K562 (cell line): ENCODE results near the gene ACSF2. TPM values are rescaled to one million over a fixed set of nuclear protein-coding genes. Genes with fewer than 3 reads are reported as not detected.

Experiments
- ATAC-seq: fragments of 200-7000 bp; cut with Tn5 transposase; 3 replicates; pipeline ENCODE4 v1.9.1; 2020; ENCODE audit warnings: moderate library complexity
- BruUV-seq: library from RNA; stranded (reverse); fragments of 400-500 nt; replicated peaks from 2 replicates; lab custom pipeline; 2021; lab: Mats Ljungman, UMichigan
- CTCF ChIA-PET: fragments of 300-600 bp; formaldehyde crosslinking; extraction: SDS; loops from one replicate; lab custom pipeline; 2021; ENCODE audit warnings: low intra/inter-chr PET ratio; lab: Yijun Ruan, JAX
- POLR2A ChIA-PET: fragments of 300-600, 350-650 bp; sonication (Branson Sonifier 250); formaldehyde crosslinking; extraction: SDS; loops from one replicate; lab custom pipeline; 2021; ENCODE audit warnings: antibody characterized with exemption, inconsistent platforms; lab: Yijun Ruan, JAX
- DNase-seq, 4 experiments: peaks; one replicate each; pipeline versions ENCODE4 v3.0.0 to v3.0.0-alpha.2; 2011 to 2018; ENCODE audit warnings: low spot score in 3 of 4, mixed read lengths in 3 of 4; ENCODE audit errors: extremely low read depth in 1 of 4
- FAIRE-seq: peaks from 2 replicates; lab custom pipeline; 2011; peaks lifted over from hg19 to GRCh38; lab: Jason Lieb, UNC
- H2AFZ ChIP-seq: 2 replicates; pipeline ENCODE4 v1.6.0; 2011; ENCODE audit warnings: low read depth, low read length, control low read depth, inconsistent platforms
- H3K27ac ChIP-seq: fragments of 200-600 bp; 3 replicates; pipeline ENCODE4 v1.8.0; 2011; ENCODE audit warnings: low read depth, mild to moderate bottlenecking, control low read depth, inconsistent platforms, low read length, moderate library complexity, mixed read lengths; ENCODE audit errors: extremely low read depth
- H3K27me3 ChIP-seq, 2 experiments: fragments of 300-600 bp in 1 of 2; 2 replicates in 1 of 2; 3 replicates in 1 of 2; pipeline versions ENCODE4 v1.6.0 to v1.8.0; 2011; ENCODE audit warnings: inconsistent platforms in 2 of 2, low read length in 2 of 2, mild to moderate bottlenecking in 1 of 2, mixed read lengths in 1 of 2, moderate library complexity in 1 of 2; ENCODE audit not compliant: control insufficient read depth in 2 of 2, insufficient read depth in 2 of 2
- H3K36me3 ChIP-seq: fragments of 300-600 bp; 3 replicates; pipeline ENCODE4 v1.8.0; 2011; ENCODE audit warnings: mild to moderate bottlenecking, low read length, inconsistent platforms; ENCODE audit not compliant: control insufficient read depth, insufficient read depth
- H3K4me1 ChIP-seq, 2 experiments: fragments of 200-600 bp in 1 of 2; replicated peaks in 1 of 2; 2 replicates in 1 of 2; 3 replicates in 1 of 2; pipeline versions ENCODE4 v1.5.1 to v1.8.0; 2011; ENCODE audit warnings: inconsistent platforms in 2 of 2, low read length in 2 of 2, mild to moderate bottlenecking in 1 of 2, mixed read lengths in 1 of 2, moderate library complexity in 1 of 2; ENCODE audit not compliant: control insufficient read depth in 2 of 2, insufficient read depth in 2 of 2
- H3K4me2 ChIP-seq: 2 replicates; pipeline ENCODE4 v1.6.1; 2011; ENCODE audit warnings: low read length, control low read depth, inconsistent platforms, mixed read lengths; ENCODE audit not compliant: insufficient read depth
- H3K4me3 ChIP-seq: fragments of 200-600 bp; sonication (generic), shearing (Covaris generic); 2 replicates; pipeline ENCODE4 v1.5.1; 2016; ENCODE audit warnings: control low read depth, inconsistent platforms
- H3K79me2 ChIP-seq: fragments of 200-600 bp; 3 replicates; pipeline ENCODE4 v1.8.0; 2011; ENCODE audit warnings: low read length, inconsistent platforms; ENCODE audit not compliant: control insufficient read depth, insufficient read depth
- H3K9ac ChIP-seq, 2 experiments: 2 replicates each; pipeline versions ENCODE4 v1.6.0 to v1.6.1; 2011; ENCODE audit warnings: low read depth in 2 of 2, low read length in 2 of 2, control low read depth in 1 of 2, inconsistent platforms in 1 of 2, mild to moderate bottlenecking in 1 of 2, mixed read lengths in 1 of 2; ENCODE audit not compliant: insufficient read depth in 1 of 2
- H3K9me1 ChIP-seq: one replicate; pipeline ENCODE4 v1.6.0; 2011; ENCODE audit warnings: inconsistent platforms, mild to moderate bottlenecking, low read length, moderate library complexity; ENCODE audit not compliant: control insufficient read depth, insufficient read depth
- H3K9me3 ChIP-seq: replicated peaks from 2 replicates; pipeline ENCODE4 v1.5.1; 2011; ENCODE audit warnings: low read depth, low read length, inconsistent platforms; ENCODE audit not compliant: control insufficient read depth, insufficient read depth
- H4K20me1 ChIP-seq: replicated peaks from 2 replicates; pipeline ENCODE4 v1.6.1; 2011; ENCODE audit warnings: low read length, inconsistent platforms, mixed read lengths; ENCODE audit not compliant: control insufficient read depth, insufficient read depth
- BHLHE40 ChIP-seq: IDR thresholded peaks from 2 replicates; pipeline ENCODE4 v1.6.1; 2011; ENCODE audit warnings: low read length, improper control_type of control experiment
- BRD4 ChIP-seq: fragments of 200-600 bp; sonication (generic); IDR thresholded peaks from 2 replicates; pipeline ENCODE4 v1.6.1; 2017; ENCODE audit warnings: inconsistent platforms
- CBFA2T3 ChIP-seq: fragments of 450-650 bp; IDR thresholded peaks from 2 replicates; pipeline ENCODE4 v1.6.1; 2017
- CBFB ChIP-seq: sonication (generic); formaldehyde crosslinking; IDR thresholded peaks from 2 replicates; pipeline ENCODE4 v1.4.0; 2020; ENCODE audit warnings: mild to moderate bottlenecking, missing genetic modification reagents
- CEBPB ChIP-seq: fragments of 450-650 bp; IDR thresholded peaks from 2 replicates; pipeline ENCODE4 v1.6.1; 2016; ENCODE audit warnings: missing genetic modification characterization, missing compliant biosample characterization
- FOXJ2 ChIP-seq: fragments of 200-800 bp; sonication (Bioruptor generic); IDR thresholded peaks from 2 replicates; pipeline ENCODE4 v1.6.1; 2016; ENCODE audit warnings: missing genetic modification characterization, missing compliant biosample characterization
- KLF13 ChIP-seq: fragments of 450-650 bp; IDR thresholded peaks from 2 replicates; pipeline ENCODE4 v1.6.1; 2016; ENCODE audit warnings: missing genetic modification characterization, low read depth, mild to moderate bottlenecking, missing compliant biosample characterization, moderate library complexity, borderline replicate concordance
- MTF1 ChIP-seq: fragments of 250-450 bp; sonication (Bioruptor Pico); IDR thresholded peaks from 2 replicates; pipeline ENCODE4 v1.9.0; 2021; ENCODE audit warnings: moderate library complexity, mild to moderate bottlenecking, inconsistent platforms, borderline replicate concordance
- NFYB ChIP-seq: IDR thresholded peaks from 2 replicates; pipeline ENCODE4 v1.6.1; 2011; ENCODE audit warnings: mild to moderate bottlenecking, moderate library complexity; ENCODE audit not compliant: insufficient read length; ENCODE audit errors: extremely low read depth
- RHOXF2B ChIP-seq: fragments of 250-450 bp; sonication (Bioruptor Pico); conservative IDR thresholded peaks from 2 replicates; pipeline ENCODE4 v1.5.1; 2021
- SRF ChIP-seq, 2 experiments: fragments of 250-450, 450-650 bp in 1 of 2; sonication (Bioruptor Pico) in 1 of 2; sonication (generic) in 1 of 2; formaldehyde crosslinking; IDR thresholded peaks; 2 replicates each; pipeline versions ENCODE4 v1.5.0 to v1.5.1; 2020 to 2022; ENCODE audit warnings: mild to moderate bottlenecking in 1 of 2, missing genetic modification reagents in 1 of 2
- STAG1 ChIP-seq: sonication (generic); formaldehyde crosslinking; IDR thresholded peaks from 2 replicates; pipeline ENCODE4 v1.5.0; 2020; ENCODE audit warnings: missing genetic modification reagents, borderline replicate concordance
- TEAD4 ChIP-seq, 2 experiments: sonication (generic) in 1 of 2; formaldehyde crosslinking in 1 of 2; IDR thresholded peaks; 2 replicates each; pipeline versions ENCODE4 v1.6.1 to v1.8.0; 2012 to 2022; ENCODE audit warnings: borderline replicate concordance in 1 of 2, inconsistent platforms in 1 of 2, low read length in 1 of 2, mild to moderate bottlenecking in 1 of 2, missing genetic modification reagents in 1 of 2
- ZBTB5 ChIP-seq: fragments of 450-650 bp; IDR thresholded peaks from 2 replicates; pipeline ENCODE4 v1.6.1; 2017; ENCODE audit warnings: antibody characterized with exemption
- ZNF668 ChIP-seq: fragments of 250-450 bp; sonication (Bioruptor Pico); IDR thresholded peaks from 2 replicates; pipeline ENCODE4 v1.8.0; 2022; ENCODE audit warnings: mild to moderate bottlenecking, inconsistent platforms
- WGBS: fragments of 100-300 bp; shearing (Covaris generic); methylation state at CpG from one replicate; pipeline ENCODE4 v1.1.6; 2016; ENCODE audit warnings: low coverage, mixed read lengths; ENCODE audit not compliant: insufficient coverage; ENCODE audit errors: missing lambda C conversion rate; 5-methylcytosine and 5-hydroxymethylcytosine counted together
- in situ Hi-C: fragments of 300-500 bp; cut with MboI; formaldehyde crosslinking; loops from 4 replicates; pipeline ENCODE4 v1.15.0; 2018; ENCODE audit warnings: inconsistent platforms, mixed read lengths
- intact Hi-C: fragments of 100-400 bp; cut with micrococcal nuclease; formaldehyde crosslinking; loops from 2 replicates; pipeline ENCODE4 v1.14.2; 2022
- polyA plus RNA-seq, 8 experiments: library from polyadenylated mRNA; depleted of rRNA in 4 of 8; stranded (reverse) in 5 of 8; unstranded in 3 of 8; fragments of >200 nt; fragmentation: Nextera tagmentation in 2 of 8; fragmentation: Illumina TruSeq in 1 of 8; extraction: Ambion mirVana in 2 of 8; extraction: Trizol in 1 of 8; gene quantifications; 2 replicates each; pipeline versions ENCODE4 v1.2.1 to v1.2.3, GENCODE V29; 2011 to 2014; ENCODE audit warnings: inconsistent platforms in 1 of 8, missing spikeins in 1 of 8
- total RNA-seq, 7 experiments: library from RNA; depleted of rRNA in 6 of 7; stranded (reverse); fragments of >200 nt in 6 of 7; fragmentation: Illumina TruSeq in 2 of 7; extraction: Trizol in 2 of 7; gene quantifications; 2 replicates each; pipeline versions ENCODE4 v1.2.1 to v1.2.3, GENCODE V29; 2011 to 2021; ENCODE audit warnings: low replicate concordance in 1 of 7
- TF ChIP-seq, protein P1 (sequence below): fragments of 250-450 bp; sonication (Bioruptor Pico); IDR thresholded peaks from 2 replicates; pipeline ENCODE4 v1.6.1; 2021; ENCODE audit warnings: mild to moderate bottlenecking
- TF ChIP-seq, protein P2 (sequence below): sonication (generic); formaldehyde crosslinking; IDR thresholded peaks from 2 replicates; pipeline ENCODE4 v1.8.0; 2022; ENCODE audit warnings: missing genetic modification reagents, mild to moderate bottlenecking, borderline replicate concordance
- TF ChIP-seq, protein P3 (sequence below): fragments of 450-650 bp; formaldehyde crosslinking; IDR thresholded peaks from 2 replicates; pipeline ENCODE4 v1.4.0; 2020; ENCODE audit warnings: mild to moderate bottlenecking, moderate library complexity

Gene ACSF2
- total and polyA plus RNA-seq, 9 of the 15 experiments (the other 6 are each of a cell fraction or from before 2014, with no cell fraction given), result 0.89 to 6.1 (median 3.5) TPM

DNA sequence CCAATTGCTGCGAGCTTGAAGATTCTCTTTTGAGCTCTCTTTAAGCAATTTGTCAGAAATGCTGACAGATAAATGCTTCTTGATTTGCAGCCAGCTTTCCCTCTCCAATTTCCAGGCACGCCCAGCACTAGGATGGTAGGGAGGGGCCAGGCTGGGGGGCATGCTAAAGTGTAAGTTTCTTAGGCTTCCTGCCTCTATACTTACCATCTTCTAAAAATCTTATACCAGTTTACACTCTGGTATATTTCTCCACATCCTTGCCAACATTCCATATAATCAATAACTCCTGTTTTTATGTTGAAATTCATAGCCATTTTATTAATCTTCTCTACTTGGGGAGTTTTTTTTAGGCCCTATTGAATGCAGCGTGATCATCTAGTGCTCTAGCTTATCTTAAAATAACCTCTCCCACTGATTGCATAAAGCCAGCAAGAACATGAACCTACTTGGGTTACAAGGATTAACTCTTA is 17.5 kb downstream of the ACSF2 start:
- H3K36me3 ChIP-seq, result no peaks in the 10 kb centered on the region
- in situ Hi-C loops (no loop called here), intact Hi-C loops (no loop called here)
- DNase-seq (peak in 2 of 4 experiments; percentile 17 to 51), ATAC-seq (peak; percentile 77), FAIRE-seq (no peak)
- ChIA-PET POLR2A (interaction anchor here (0.6 to 3.0 kb wide), 6 partner anchors 9 to 58 kb away, joined by 4 to 10 read pairs (median 6); no protein-coding TSS in a partner anchor), CTCF (no interaction called here)
- peaks cover 16 to 26% of the 10 kb centered on the region in 2 experiments for H3K4me1 ChIP-seq
- peak overlapping the region; percentile 24; the same call in 1 of the 2 replicates for H2AFZ ChIP-seq
- H3K4me3 ChIP-seq, result no peak overlapping the region
- WGBS, result 0% methylated on average over 3 of the region's 3 CpGs
- no TSS peak for BruUV-seq
- no peaks in the 10 kb centered on the region; a peak in 1 of 5 replicates for H3K27me3 ChIP-seq
- peaks cover 5% of the 10 kb centered on the region; the same call in 1 of the 2 replicates for H4K20me1 ChIP-seq
- H3K4me2 ChIP-seq, result peak overlapping the region; percentile 15; the same call in 1 of the 2 replicates
- H3K9me1 ChIP-seq, result no peaks in the 10 kb centered on the region
- H3K9ac ChIP-seq, result no peak overlapping the region
- no peak overlapping the region for H3K27ac ChIP-seq
- no peaks in the 10 kb centered on the region for H3K79me2 ChIP-seq
- H3K9me3 ChIP-seq, result no peaks in the 10 kb centered on the region
- TF ChIP-seq, protein P1, sequence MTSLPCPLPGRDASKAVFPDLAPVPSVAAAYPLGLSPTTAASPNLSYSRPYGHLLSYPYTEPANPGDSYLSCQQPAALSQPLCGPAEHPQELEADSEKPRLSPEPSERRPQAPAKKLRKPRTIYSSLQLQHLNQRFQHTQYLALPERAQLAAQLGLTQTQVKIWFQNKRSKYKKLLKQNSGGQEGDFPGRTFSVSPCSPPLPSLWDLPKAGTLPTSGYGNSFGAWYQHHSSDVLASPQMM (CRISPR knock-in tag), result no peak
- TF ChIP-seq STAG1 (CRISPR knock-in tag), result no peak
- no peak for TF ChIP-seq BRD4
- TF ChIP-seq KLF13, result no peak
- no peak for TF ChIP-seq CBFB (CRISPR knock-in tag)
- no peak for TF ChIP-seq FOXJ2 (tag)
- TF ChIP-seq BHLHE40, result 0 out of 2 replicates have a peak, but pooled peaks have one; percentile 6
- TF ChIP-seq ZBTB5, result no peak
- TF ChIP-seq TEAD4 (IDR thresholded peaks at IDR 0.05; ENCODE audit: low read length), result no peak
- TF ChIP-seq TEAD4 (CRISPR knock-in tag; IDR thresholded peaks at IDR 0.05; ENCODE audit: borderline replicate concordance), result no peak
- no peak for TF ChIP-seq CBFA2T3
- no peak for TF ChIP-seq SRF (CRISPR knock-in tag; IDR thresholded peaks at IDR 0.05)
- TF ChIP-seq, protein P2, sequence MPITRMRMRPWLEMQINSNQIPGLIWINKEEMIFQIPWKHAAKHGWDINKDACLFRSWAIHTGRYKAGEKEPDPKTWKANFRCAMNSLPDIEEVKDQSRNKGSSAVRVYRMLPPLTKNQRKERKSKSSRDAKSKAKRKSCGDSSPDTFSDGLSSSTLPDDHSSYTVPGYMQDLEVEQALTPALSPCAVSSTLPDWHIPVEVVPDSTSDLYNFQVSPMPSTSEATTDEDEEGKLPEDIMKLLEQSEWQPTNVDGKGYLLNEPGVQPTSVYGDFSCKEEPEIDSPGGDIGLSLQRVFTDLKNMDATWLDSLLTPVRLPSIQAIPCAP (CRISPR knock-in tag), result no peak
- TF ChIP-seq ZNF668, result no peak
- no peak for TF ChIP-seq MTF1 (CRISPR knock-in tag)
- TF ChIP-seq, protein P3, sequence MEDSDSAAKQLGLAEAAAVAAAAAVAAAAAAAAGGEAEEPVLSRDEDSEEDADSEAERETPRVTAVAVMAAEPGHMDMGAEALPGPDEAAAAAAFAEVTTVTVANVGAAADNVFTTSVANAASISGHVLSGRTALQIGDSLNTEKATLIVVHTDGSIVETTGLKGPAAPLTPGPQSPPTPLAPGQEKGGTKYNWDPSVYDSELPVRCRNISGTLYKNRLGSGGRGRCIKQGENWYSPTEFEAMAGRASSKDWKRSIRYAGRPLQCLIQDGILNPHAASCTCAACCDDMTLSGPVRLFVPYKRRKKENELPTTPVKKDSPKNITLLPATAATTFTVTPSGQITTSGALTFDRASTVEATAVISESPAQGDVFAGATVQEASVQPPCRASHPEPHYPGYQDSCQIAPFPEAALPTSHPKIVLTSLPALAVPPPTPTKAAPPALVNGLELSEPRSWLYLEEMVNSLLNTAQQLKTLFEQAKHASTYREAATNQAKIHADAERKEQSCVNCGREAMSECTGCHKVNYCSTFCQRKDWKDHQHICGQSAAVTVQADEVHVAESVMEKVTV (CRISPR knock-in tag), result no peak
- TF ChIP-seq RHOXF2B (CRISPR knock-in tag), result no peak
- TF ChIP-seq CEBPB (tag), result peak; percentile 70
- no peak for TF ChIP-seq NFYB
